Gastroesophageal sphincter (tissue), 4 donors: ENCODE measurements around the gene CEP89. TPM values are rescaled to one million over a fixed set of nuclear protein-coding genes. Genes with fewer than 3 reads are reported as not detected.

Experiments used
- ATAC-seq: fragments of 150-250 bp; one replicate; pipeline ENCODE4 v1.9.1; 2016; ENCODE audit warnings: mild to moderate bottlenecking, moderate library complexity
- H3K27ac ChIP-seq, 4 donors: fragments of 200-600 bp; sonication (generic) in 3 of 4; 1 replicate in 3 of 4; 2 replicates in 1 of 4; pipeline ENCODE4 v1.5.1; 2016 to 2019
- H3K27me3 ChIP-seq: fragments of 200-600 bp; sonication (generic); one replicate; pipeline ENCODE4 v1.5.1; 2019
- H3K36me3 ChIP-seq, 2 donors: fragments of 200-600 bp; sonication (generic); one replicate each; pipeline ENCODE4 v1.5.1; 2019; ENCODE audit warnings: control low read depth in 1 of 2
- H3K4me1 ChIP-seq, 3 donors: fragments of 200-600 bp; sonication (generic); 1 replicate in 2 of 3; 2 replicates in 1 of 3; pipeline ENCODE4 v1.5.1; 2016 to 2019; ENCODE audit warnings: control low read depth in 2 of 3
- H3K4me3 ChIP-seq, 2 donors: fragments of 200-600 bp; sonication (generic); one replicate each; pipeline ENCODE4 v1.5.1; 2019; ENCODE audit warnings: mild to moderate bottlenecking in 1 of 2, moderate library complexity in 1 of 2
- H3K9me3 ChIP-seq, 3 donors: fragments of 200-600 bp; sonication (generic); one replicate each; pipeline ENCODE4 v1.5.1; 2017 to 2019; ENCODE audit warnings: control low read depth in 2 of 3
- EP300 ChIP-seq: sonication (generic); formaldehyde crosslinking; IDR thresholded peaks from one replicate; pipeline ENCODE4 v1.6.1; 2017; ENCODE audit warnings: antibody characterized with exemption, mild to moderate bottlenecking
- POLR2A ChIP-seq, 2 donors: fragments of 450-650 bp; IDR thresholded peaks; one replicate each; pipeline ENCODE4 v1.6.1; 2017; ENCODE audit warnings: antibody characterized with exemption in 2 of 2, mild to moderate bottlenecking in 2 of 2, moderate library complexity in 1 of 2
- POLR2AphosphoS5 ChIP-seq: sonication (generic); formaldehyde crosslinking; IDR thresholded peaks from one replicate; pipeline ENCODE4 v1.6.1; 2017; ENCODE audit warnings: antibody characterized with exemption
- WGBS, 2 donors: methylation state at CpG; one replicate each; pipeline ENCODE4 v1.1.5; 2018; ENCODE audit warnings: low coverage in 1 of 2; 5-methylcytosine and 5-hydroxymethylcytosine counted together
- total RNA-seq, 4 donors: library from RNA; depleted of rRNA; stranded (reverse); fragments of >200 nt; gene quantifications; one replicate each; pipeline ENCODE4 v1.1.0, GENCODE V29; 2016
- TF ChIP-seq, protein P1 (sequence below), 4 experiments: fragments of 200-600 bp in 2 of 4; fragments of 450-650 bp in 2 of 4; sonication (generic) in 1 of 4; IDR thresholded peaks; one replicate each; pipeline ENCODE4 v1.5.1; 2017 to 2019; ENCODE audit warnings: antibody characterized with exemption in 4 of 4, mild to moderate bottlenecking in 2 of 4, moderate library complexity in 2 of 4

Gene CEP89
- total RNA-seq, 4 donors from 2014 or later = 14.8 to 21.9 (median 20.2) TPM

DNA sequence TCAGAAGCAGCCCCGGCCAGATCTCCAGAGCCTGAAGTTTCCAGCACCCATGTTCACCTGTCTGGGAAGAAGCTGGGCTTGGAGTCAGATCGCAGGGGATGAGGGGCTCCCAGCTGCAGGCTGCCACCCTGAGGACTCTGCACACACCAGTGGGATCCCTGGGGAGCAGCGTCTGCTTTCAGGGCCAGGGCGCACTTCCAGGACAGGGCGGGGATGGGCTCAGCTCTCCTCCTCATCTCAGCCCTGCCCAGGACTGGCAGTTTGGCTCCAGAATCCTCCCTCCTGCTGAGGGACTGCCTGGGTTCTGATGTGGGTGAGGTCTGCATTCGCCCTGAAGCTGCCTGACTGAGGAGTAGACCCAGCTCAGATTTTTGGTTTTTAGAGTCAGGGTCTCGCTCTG lies 105.7 kb downstream of the CEP89 start:
- Histone ChIP-seq H3K27ac (no peak overlapping the region), H3K36me3 (no peaks in the 10 kb centered on the region), H3K4me1 (no peaks in the 10 kb centered on the region), H3K4me3 (no peak overlapping the region), H3K9me3 (no peaks in the 10 kb centered on the region), H3K27me3 (peaks cover 15% of the 10 kb centered on the region)
- TF ChIP-seq, protein P1, sequence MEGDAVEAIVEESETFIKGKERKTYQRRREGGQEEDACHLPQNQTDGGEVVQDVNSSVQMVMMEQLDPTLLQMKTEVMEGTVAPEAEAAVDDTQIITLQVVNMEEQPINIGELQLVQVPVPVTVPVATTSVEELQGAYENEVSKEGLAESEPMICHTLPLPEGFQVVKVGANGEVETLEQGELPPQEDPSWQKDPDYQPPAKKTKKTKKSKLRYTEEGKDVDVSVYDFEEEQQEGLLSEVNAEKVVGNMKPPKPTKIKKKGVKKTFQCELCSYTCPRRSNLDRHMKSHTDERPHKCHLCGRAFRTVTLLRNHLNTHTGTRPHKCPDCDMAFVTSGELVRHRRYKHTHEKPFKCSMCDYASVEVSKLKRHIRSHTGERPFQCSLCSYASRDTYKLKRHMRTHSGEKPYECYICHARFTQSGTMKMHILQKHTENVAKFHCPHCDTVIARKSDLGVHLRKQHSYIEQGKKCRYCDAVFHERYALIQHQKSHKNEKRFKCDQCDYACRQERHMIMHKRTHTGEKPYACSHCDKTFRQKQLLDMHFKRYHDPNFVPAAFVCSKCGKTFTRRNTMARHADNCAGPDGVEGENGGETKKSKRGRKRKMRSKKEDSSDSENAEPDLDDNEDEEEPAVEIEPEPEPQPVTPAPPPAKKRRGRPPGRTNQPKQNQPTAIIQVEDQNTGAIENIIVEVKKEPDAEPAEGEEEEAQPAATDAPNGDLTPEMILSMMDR (IDR thresholded peaks at IDR 0.05) = no peak
- no peak for TF ChIP-seq POLR2AphosphoS5
- TF ChIP-seq EP300 = no peak
- no peak for TF ChIP-seq POLR2A (IDR thresholded peaks at IDR 0.05)
- ATAC-seq = no peak
- 88 to 100% methylated on average over 1 to 2 of the region's 7 CpGs for WGBS, 2 donors

DNA sequence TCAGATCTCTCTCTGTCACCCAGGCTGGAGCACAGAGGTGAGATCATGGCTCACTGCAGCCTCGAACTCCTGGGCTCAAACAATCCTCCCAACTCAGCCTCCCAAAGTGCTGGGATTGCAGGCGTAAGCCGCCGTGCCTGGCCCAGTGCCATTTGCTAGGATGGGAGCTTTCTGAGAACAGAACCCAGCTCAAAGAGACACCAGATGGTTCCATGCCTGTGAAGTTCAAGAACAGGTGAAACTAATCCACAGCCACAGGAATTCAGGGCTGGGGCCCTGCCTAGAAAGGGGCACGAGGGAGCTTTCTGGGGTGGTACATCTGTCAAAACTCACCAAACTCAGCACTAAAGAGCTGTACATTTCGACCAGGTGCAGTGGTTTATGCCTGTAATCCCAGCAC lies 106.4 kb downstream of the CEP89 start:
- peaks cover 15% of the 10 kb centered on the region for H3K27me3 ChIP-seq
- H3K27ac ChIP-seq = no peak overlapping the region
- no peak for ATAC-seq
- H3K36me3 ChIP-seq = no peaks in the 10 kb centered on the region
- no peaks in the 10 kb centered on the region for H3K9me3 ChIP-seq
- TF ChIP-seq POLR2AphosphoS5 (no peak), EP300 (no peak), POLR2A (IDR thresholded peaks at IDR 0.05) (no peak)
- TF ChIP-seq, protein P1 (IDR thresholded peaks at IDR 0.05) = no peak
- no peak overlapping the region for H3K4me3 ChIP-seq
- 20% methylated on average over 2 of the region's 6 CpGs; no CpG with 5 or more reads in 1 of the 2 donors for WGBS, 2 donors
- no peaks in the 10 kb centered on the region for H3K4me1 ChIP-seq

DNA sequence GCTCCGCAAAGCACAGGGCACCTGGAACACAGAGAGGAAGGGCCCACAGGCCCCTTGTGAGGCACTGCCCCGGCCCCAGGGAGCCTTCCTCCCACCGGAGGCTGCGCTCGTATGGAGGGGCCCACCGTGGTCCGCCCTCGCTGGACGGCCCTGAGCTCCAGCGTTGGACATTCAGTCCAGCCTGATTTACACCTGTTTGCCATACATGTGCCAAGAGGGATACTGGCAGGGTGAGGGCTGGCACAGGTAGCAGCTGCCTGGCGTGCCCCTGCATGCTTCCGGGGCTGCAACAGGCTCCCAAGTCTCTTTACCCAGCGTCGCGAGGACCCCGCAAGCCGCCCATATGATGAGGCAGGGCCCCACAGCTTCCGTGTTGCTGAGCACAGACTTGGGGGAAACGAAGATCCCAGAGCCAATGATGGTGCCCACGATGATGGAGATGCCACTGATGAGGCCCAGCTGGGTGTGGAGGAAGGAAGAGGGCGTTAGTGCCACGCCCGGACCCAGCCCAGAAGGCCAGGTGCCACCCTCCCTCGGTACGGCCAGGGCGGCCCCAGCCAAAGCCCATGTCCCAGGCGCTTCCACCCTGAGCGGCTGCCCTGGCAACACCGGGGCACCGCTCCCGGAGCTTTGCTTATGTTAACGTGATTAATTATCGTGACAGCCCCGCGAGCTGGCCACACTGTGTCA lies 107.3 kb downstream of the CEP89 start:
- H3K36me3 ChIP-seq = no peaks in the 10 kb centered on the region
- no peak overlapping the region for H3K4me3 ChIP-seq
- no peaks in the 10 kb centered on the region for H3K4me1 ChIP-seq
- TF ChIP-seq EP300 = no peak
- no peak for TF ChIP-seq POLR2A (IDR thresholded peaks at IDR 0.05)
- no peak for TF ChIP-seq POLR2AphosphoS5
- TF ChIP-seq, protein P1 (IDR thresholded peaks at IDR 0.05) = no peak
- 9 to 73% methylated on average over 3 to 4 of the region's 35 CpGs for WGBS, 2 donors
- no peaks in the 10 kb centered on the region for H3K9me3 ChIP-seq
- H3K27me3 ChIP-seq = peaks cover 15% of the 10 kb centered on the region
- H3K27ac ChIP-seq = no peak overlapping the region
- ATAC-seq = no peak

DNA sequence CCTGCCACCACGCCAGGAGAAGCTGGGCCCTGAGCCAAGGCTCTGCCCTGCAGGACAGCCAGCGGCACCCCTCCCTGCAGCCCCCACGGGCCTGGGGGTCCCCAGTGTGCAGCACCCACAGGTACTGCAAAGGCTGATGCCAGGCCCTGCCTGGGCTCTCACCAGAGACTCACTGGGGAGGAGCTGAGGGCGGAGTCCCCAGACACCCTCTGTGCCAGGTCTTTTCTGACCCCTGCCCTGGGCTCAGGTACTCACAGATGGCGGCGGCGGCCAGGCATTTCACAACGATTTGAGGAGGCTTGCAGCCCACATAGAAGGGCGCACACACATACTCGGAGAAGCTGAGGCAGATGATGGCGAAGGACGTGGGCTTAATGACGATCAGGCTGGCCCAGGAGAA lies 107.9 kb downstream of the CEP89 start:
- Histone ChIP-seq H3K9me3 (no peaks in the 10 kb centered on the region), H3K36me3 (no peaks in the 10 kb centered on the region), H3K27ac (no peak overlapping the region), H3K4me3 (no peak overlapping the region), H3K4me1 (no peaks in the 10 kb centered on the region), H3K27me3 (peaks cover 15% of the 10 kb centered on the region)
- no peak for ATAC-seq
- 64% methylated on average over 2 of the region's 13 CpGs; no CpG with 5 or more reads in 1 of the 2 donors for WGBS, 2 donors
- TF ChIP-seq POLR2AphosphoS5 = no peak
- TF ChIP-seq, protein P1 (IDR thresholded peaks at IDR 0.05) = no peak
- no peak for TF ChIP-seq EP300
- TF ChIP-seq POLR2A (IDR thresholded peaks at IDR 0.05) = no peak

DNA sequence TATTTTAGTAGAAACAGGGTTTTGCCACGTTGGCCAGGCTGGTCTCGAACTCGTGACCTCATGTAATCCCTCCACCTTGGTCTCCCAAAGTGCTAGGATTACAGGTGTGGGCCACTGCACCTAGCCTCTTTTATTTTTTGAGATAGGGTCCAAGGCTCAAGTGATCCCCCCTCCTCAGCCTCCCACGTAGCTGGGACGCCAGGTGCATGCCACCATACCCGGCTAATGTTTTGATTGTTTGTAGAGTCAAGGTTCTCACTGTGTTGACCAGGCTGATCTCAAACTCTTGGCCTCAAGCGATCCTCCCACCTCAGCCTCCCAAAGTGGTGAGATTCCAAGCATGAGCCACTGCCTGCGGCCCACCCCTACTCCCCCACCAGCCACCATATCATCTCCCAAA lies 108.5 kb downstream of the CEP89 start:
- WGBS, 2 donors = 91 to 100% methylated on average over 1 to 7 of the region's 8 CpGs
- Histone ChIP-seq H3K27me3 (peaks cover 15% of the 10 kb centered on the region), H3K27ac (no peak overlapping the region), H3K4me3 (no peak overlapping the region), H3K9me3 (no peaks in the 10 kb centered on the region), H3K36me3 (no peaks in the 10 kb centered on the region), H3K4me1 (no peaks in the 10 kb centered on the region)
- TF ChIP-seq EP300 (no peak), POLR2A (IDR thresholded peaks at IDR 0.05) (no peak), POLR2AphosphoS5 (no peak)
- TF ChIP-seq, protein P1 (IDR thresholded peaks at IDR 0.05) = no peak
- no peak for ATAC-seq
